H1 (cell line): ENCODE data around the gene OTUD1.

Source experiments
- BRCA1 ChIP-seq: IDR thresholded peaks from 2 replicates; pipeline ENCODE4 v1.6.1; 2012; ENCODE audit warnings: low read depth, low read length, improper control_type of control experiment
- CEBPB ChIP-seq: IDR thresholded peaks from 2 replicates; pipeline ENCODE4 v1.6.1; 2012; ENCODE audit warnings: low read depth, low read length
- CREB1 ChIP-seq: IDR thresholded peaks from 2 replicates; pipeline ENCODE4 v1.6.1; 2012; ENCODE audit warnings: inconsistent platforms
- JUND ChIP-seq: IDR thresholded peaks from 2 replicates; pipeline ENCODE4 v1.6.1; 2011; ENCODE audit warnings: mild to moderate bottlenecking, improper control_type of control experiment, low read length
- POLR2AphosphoS5 ChIP-seq: IDR thresholded peaks from 2 replicates; pipeline ENCODE4 v1.6.1; 2011; ENCODE audit warnings: low read depth, low read length
- SIN3A ChIP-seq, 2 experiments: IDR thresholded peaks in 1 of 2; conservative IDR thresholded peaks in 1 of 2; 2 replicates each; pipeline ENCODE4 v1.6.1; 2011 to 2012; ENCODE audit warnings: low read length in 2 of 2, improper control_type of control experiment in 1 of 2, low read depth in 1 of 2, mild to moderate bottlenecking in 1 of 2
- TAF1 ChIP-seq: IDR thresholded peaks from 2 replicates; pipeline ENCODE4 v1.6.1; 2011; ENCODE audit warnings: mild to moderate bottlenecking, low read depth, low read length
- TCF12 ChIP-seq: IDR thresholded peaks from 2 replicates; pipeline ENCODE4 v1.6.1; 2011; ENCODE audit warnings: low read depth, mild to moderate bottlenecking, low read length
- TF ChIP-seq, protein P1 (sequence below), 3 experiments: IDR thresholded peaks; 1 replicate in 2 of 3; 2 replicates in 1 of 3; pipeline versions ENCODE4 v1.5.1 to v1.6.1; 2011; ENCODE audit warnings: low read length in 3 of 3, mild to moderate bottlenecking in 3 of 3, inconsistent platforms in 2 of 3, low read depth in 1 of 3, moderate library complexity in 1 of 3; ENCODE audit not compliant: insufficient read depth in 1 of 3; ENCODE audit errors: control extremely low read depth in 1 of 3

DNA sequence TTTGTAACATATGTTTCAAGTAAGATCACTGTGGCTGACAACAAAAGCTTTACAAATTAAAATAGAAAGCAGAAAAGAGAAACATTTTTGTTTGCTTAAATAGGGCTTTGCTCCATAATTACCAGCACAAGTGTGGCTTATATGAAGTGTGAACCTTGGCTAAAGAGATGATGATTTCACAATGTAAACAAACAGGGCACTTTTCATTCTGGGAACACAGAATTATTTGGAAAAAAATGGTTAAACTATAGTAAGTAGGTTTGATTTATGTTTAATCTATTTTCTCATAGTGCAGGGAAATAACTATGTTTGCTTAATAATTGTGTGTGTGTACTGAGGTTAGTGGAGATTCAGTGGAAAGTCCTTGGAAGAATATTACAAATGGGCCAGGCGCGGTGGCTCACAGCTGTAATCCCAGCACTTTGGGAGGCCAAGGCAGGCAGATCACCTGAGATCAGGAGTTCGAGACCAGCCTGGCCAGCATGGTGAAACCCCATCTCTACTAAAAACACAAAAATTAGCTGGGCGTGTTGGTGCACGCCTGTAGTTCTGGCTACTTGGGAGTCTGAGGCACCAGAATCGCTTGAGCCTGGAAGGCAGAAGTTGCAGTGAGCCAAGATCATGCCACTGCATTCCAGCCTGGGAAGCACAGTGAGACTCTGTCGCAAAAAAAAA lies 19.1 kb upstream of the OTUD1 start:
- TF ChIP-seq POLR2AphosphoS5 = no peak
- TF ChIP-seq, protein P1, sequence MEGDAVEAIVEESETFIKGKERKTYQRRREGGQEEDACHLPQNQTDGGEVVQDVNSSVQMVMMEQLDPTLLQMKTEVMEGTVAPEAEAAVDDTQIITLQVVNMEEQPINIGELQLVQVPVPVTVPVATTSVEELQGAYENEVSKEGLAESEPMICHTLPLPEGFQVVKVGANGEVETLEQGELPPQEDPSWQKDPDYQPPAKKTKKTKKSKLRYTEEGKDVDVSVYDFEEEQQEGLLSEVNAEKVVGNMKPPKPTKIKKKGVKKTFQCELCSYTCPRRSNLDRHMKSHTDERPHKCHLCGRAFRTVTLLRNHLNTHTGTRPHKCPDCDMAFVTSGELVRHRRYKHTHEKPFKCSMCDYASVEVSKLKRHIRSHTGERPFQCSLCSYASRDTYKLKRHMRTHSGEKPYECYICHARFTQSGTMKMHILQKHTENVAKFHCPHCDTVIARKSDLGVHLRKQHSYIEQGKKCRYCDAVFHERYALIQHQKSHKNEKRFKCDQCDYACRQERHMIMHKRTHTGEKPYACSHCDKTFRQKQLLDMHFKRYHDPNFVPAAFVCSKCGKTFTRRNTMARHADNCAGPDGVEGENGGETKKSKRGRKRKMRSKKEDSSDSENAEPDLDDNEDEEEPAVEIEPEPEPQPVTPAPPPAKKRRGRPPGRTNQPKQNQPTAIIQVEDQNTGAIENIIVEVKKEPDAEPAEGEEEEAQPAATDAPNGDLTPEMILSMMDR (IDR thresholded peaks at IDR 0.05; ENCODE audit: control extremely low read depth in 1 of 3, insufficient read depth in 1 of 3, low read depth in 1 of 3, low read length in 3 of 3) = no peak
- TF ChIP-seq BRCA1 = no peak
- no peak for TF ChIP-seq TCF12
- no peak for TF ChIP-seq SIN3A (conservative IDR thresholded peaks at IDR 0.05 in 1 of 2, IDR thresholded peaks at IDR 0.05 in 1 of 2; ENCODE audit: low read depth in 1 of 2, low read length in 2 of 2)
- TF ChIP-seq TAF1 = no peak
- no peak for TF ChIP-seq CEBPB
- TF ChIP-seq JUND = no peak
- no peak for TF ChIP-seq CREB1
